ENCODE data around the gene SMOC2. TPM values are rescaled to one million over a fixed set of nuclear protein-coding genes. Genes with fewer than 3 reads are reported as not detected.
"Not testable (repeated sequence)": the region's sequence is repeated elsewhere in the genome, so short reads cannot be mapped to it uniquely, and the experiment has no call there.

The SMOC2 gene
- total RNA-seq, 1 experiment from 2014 or later = not detected

DNA sequence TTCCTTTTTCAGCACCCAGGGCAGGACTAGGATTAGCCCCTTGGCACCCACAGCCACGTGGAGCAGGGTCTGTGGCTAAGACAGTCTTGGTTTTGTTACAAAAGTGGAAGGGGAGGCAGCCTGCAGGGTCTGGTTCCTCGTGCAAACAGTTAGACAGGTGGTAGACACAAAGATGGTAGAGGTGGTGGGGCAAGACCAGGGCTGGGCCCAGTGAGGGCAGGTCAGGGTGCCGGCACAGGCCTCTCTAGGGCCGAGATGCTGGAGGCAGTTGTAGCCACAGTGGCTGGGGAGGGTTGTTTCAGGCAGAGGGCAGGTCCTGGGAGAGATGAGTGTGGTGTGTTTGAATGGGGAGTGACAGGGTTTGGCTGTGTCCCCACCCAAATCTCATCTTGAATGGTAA, 161.6 kb downstream of the SMOC2 start:
- peak in 1 of 2 experiments; percentile 31 for DNase-seq (ENCODE audit: low read depth in 1 of 2, low spot score in 2 of 2)
- no peaks in the 10 kb centered on the region for H3K4me1 ChIP-seq (replicated peaks)
- H3K27ac ChIP-seq = no peak overlapping the region
- no peaks in the 10 kb centered on the region for H3K27me3 ChIP-seq (replicated peaks)
- H3K4me3 ChIP-seq = no peak overlapping the region
- H3K9me3 ChIP-seq (replicated peaks) = peaks cover 5% of the 10 kb centered on the region
- no peaks in the 10 kb centered on the region for H3K36me3 ChIP-seq

- Histone ChIP-seq H3K27me3 (replicated peaks) (no peaks in the 10 kb centered on the region), H3K9me3 (replicated peaks) (peaks cover 4% of the 10 kb centered on the region), H3K27ac (no peak overlapping the region), H3K4me3 (no peak overlapping the region), H3K4me1 (replicated peaks) (no peaks in the 10 kb centered on the region), H3K36me3 (no peaks in the 10 kb centered on the region)
- DNase-seq (ENCODE audit: low read depth in 1 of 2, low spot score in 2 of 2) = peak in 1 of 2 experiments; percentile 9
These were observed 162.2 kb downstream of the SMOC2 start for GRCh38 chr6:168603234-168603633.

GRCh38 chr6:168605964-168606363, 165.0 kb downstream of the SMOC2 start:
- H3K27me3 ChIP-seq (replicated peaks) = no peaks in the 10 kb centered on the region
- H3K27ac ChIP-seq = no peak overlapping the region
- no peaks in the 10 kb centered on the region for H3K36me3 ChIP-seq
- DNase-seq (ENCODE audit: low read depth in 1 of 2, low spot score in 2 of 2) = no peak
- H3K4me3 ChIP-seq = no peak overlapping the region
- H3K4me1 ChIP-seq (replicated peaks) = no peaks in the 10 kb centered on the region
- peaks cover 11% of the 10 kb centered on the region; the same call in 1 of the 2 replicates for H3K9me3 ChIP-seq (replicated peaks)

- Histone ChIP-seq H3K9me3 (replicated peaks) (peaks cover 11% of the 10 kb centered on the region; the same call in 1 of the 2 replicates), H3K27me3 (replicated peaks) (no peaks in the 10 kb centered on the region), H3K4me1 (replicated peaks) (no peaks in the 10 kb centered on the region), H3K27ac (no peak overlapping the region), H3K36me3 (no peaks in the 10 kb centered on the region), H3K4me3 (no peak overlapping the region)
- peak in 1 of 2 experiments; percentile 36 for DNase-seq (ENCODE audit: low read depth in 1 of 2, low spot score in 2 of 2)
These were observed 165.7 kb downstream of the SMOC2 start for GRCh38 chr6:168606722-168607121.

DNA sequence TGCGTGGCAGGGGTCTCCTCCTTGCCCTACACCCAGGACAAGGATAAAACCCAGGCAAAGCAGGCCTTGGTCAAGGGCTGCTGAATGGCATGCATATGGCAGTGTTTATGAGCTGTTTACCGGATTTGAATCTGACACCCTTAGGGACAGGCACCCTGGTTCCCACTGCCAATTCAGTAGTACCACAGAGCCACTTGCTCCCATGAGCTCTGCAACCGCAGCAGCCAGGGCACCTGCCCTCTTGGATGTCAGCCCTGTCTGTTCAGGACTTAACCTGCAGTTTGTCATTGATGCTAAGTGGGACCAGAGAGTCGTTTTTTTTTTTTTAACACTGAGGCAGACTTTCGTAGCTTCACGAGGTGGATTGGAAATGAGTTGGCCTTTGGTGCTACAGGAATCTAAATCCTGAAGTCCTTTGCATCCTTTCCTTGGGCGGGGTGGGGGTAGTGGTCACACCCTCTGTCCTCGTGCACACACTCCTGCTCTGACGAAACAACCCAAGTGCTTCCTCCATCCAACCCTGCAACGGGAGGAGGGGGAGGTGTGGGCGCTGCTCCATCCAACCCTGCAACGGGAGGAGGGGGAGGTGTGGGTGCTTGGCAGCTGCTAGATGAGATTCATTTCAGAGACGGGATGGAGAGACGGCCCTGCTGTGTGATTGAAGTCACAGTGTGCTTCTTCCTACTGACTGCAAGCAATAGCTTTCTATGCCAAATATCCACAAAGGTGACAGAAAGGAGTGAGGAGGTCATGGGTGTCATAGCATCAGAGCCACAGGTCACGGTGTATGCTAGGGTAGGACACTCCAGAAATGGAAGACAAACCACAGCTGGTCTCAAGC, 166.5 kb downstream of the SMOC2 start:
- H3K9me3 ChIP-seq (replicated peaks) = peaks cover 11% of the 10 kb centered on the region; the same call in 1 of the 2 replicates
- H3K4me1 ChIP-seq (replicated peaks) = no peaks in the 10 kb centered on the region
- no peaks in the 10 kb centered on the region for H3K27me3 ChIP-seq (replicated peaks)
- no peak overlapping the region for H3K27ac ChIP-seq
- H3K4me3 ChIP-seq = no peak overlapping the region
- H3K36me3 ChIP-seq = no peaks in the 10 kb centered on the region
- peak in 1 of 2 experiments; percentile 33 for DNase-seq (ENCODE audit: low read depth in 1 of 2, low spot score in 2 of 2)

- Histone ChIP-seq H3K36me3 (no peaks in the 10 kb centered on the region), H3K9me3 (replicated peaks) (0 out of 2 replicates have a peak, but pooled peaks cover 12% of the 10 kb centered on the region), H3K4me1 (replicated peaks) (no peaks in the 10 kb centered on the region), H3K27ac (no peak overlapping the region), H3K27me3 (replicated peaks) (no peaks in the 10 kb centered on the region), H3K4me3 (no peak overlapping the region)
- peak in 1 of 2 experiments; percentile 32 for DNase-seq (ENCODE audit: low read depth in 1 of 2, low spot score in 2 of 2)
These were observed 167.1 kb downstream of the SMOC2 start for GRCh38 chr6:168608113-168608400.

GRCh38 chr6:168609026-168609685, 168.2 kb downstream of the SMOC2 start:
- no peaks in the 10 kb centered on the region for H3K27me3 ChIP-seq (replicated peaks)
- no peaks in the 10 kb centered on the region for H3K4me1 ChIP-seq (replicated peaks)
- H3K36me3 ChIP-seq = no peaks in the 10 kb centered on the region
- 0 out of 2 replicates have a peak, but pooled peaks cover 13% of the 10 kb centered on the region for H3K9me3 ChIP-seq (replicated peaks)
- H3K4me3 ChIP-seq = no peak overlapping the region
- H3K27ac ChIP-seq = no peak overlapping the region
- no peak for DNase-seq (ENCODE audit: low read depth in 1 of 2, low spot score in 2 of 2)

GRCh38 chr6:168609914-168610490, 169.0 kb downstream of the SMOC2 start:
- H3K4me1 ChIP-seq (replicated peaks) = no peaks in the 10 kb centered on the region
- no peaks in the 10 kb centered on the region for H3K27me3 ChIP-seq (replicated peaks)
- H3K9me3 ChIP-seq (replicated peaks) = 0 out of 2 replicates have a peak, but pooled peaks cover 13% of the 10 kb centered on the region
- no peak for DNase-seq (ENCODE audit: low read depth in 1 of 2, low spot score in 2 of 2)
- no peak overlapping the region for H3K4me3 ChIP-seq
- no peak overlapping the region for H3K27ac ChIP-seq
- no peaks in the 10 kb centered on the region for H3K36me3 ChIP-seq

DNA sequence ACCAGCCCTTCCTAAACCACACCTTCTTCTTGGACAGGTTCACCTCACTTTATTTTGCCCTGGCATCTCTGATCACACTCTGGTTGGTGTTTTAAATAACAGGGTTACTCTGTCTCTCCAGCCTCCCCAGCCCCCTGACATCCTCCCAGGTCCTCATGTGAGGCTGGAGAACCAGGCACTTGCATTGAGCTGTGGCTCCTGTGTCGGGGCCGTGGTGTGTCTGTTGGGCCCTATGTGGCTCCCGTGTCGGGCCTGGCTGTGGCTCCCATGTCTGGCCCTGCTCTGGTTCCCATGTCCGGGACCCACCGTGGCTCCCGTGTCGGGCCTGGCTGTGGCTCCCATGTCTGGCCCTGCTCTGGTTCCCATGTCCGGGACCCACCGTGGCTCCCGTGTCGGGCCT, 170.0 kb downstream of the SMOC2 start:
- not testable (repeated sequence) for H3K4me3 ChIP-seq; DNase-seq (ENCODE audit: low read depth in 1 of 2, low spot score in 2 of 2); H3K4me1 ChIP-seq (replicated peaks); H3K36me3 ChIP-seq; H3K27ac ChIP-seq; H3K27me3 ChIP-seq (replicated peaks)
- 0 out of 2 replicates have a peak, but pooled peaks cover 15% of the 10 kb centered on the region for H3K9me3 ChIP-seq (replicated peaks)

GRCh38 chr6:168611691-168612090, 170.7 kb downstream of the SMOC2 start:
- H3K27me3 ChIP-seq (replicated peaks) = no peaks in the 10 kb centered on the region
- H3K4me1 ChIP-seq (replicated peaks) = no peaks in the 10 kb centered on the region
- no peak for DNase-seq (ENCODE audit: low read depth in 1 of 2, low spot score in 2 of 2)
- H3K36me3 ChIP-seq = no peaks in the 10 kb centered on the region
- 0 out of 2 replicates have a peak, but pooled peaks cover 18% of the 10 kb centered on the region for H3K9me3 ChIP-seq (replicated peaks)
- no peak overlapping the region for H3K27ac ChIP-seq
- H3K4me3 ChIP-seq = no peak overlapping the region

- Histone ChIP-seq H3K9me3 (replicated peaks) (0 out of 2 replicates have a peak, but pooled peaks cover 18% of the 10 kb centered on the region), H3K4me1 (replicated peaks) (no peaks in the 10 kb centered on the region)
- DNase-seq (ENCODE audit: low read depth in 1 of 2, low spot score in 2 of 2) = no peak
These were observed 171.6 kb downstream of the SMOC2 start for GRCh38 chr6:168612586-168612985.

DNA sequence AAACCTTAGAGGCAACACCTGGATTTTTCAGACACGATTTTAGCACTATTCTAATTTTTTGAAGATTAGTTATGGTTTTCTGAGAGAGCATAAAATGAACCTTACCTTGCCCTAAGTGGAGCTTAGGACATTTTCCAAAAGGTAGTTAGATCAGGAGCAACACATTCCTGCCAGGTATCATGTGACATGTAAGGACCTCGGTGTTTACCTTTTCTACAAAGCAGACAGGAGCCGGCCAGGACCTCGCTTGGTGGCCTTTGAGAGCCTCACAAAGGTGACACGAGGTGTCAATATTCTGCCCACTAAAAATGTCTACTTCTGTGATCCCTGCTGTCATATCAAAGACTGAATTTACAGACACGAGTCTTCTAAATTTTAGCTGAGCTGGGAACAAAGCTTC, 174.9 kb downstream of the SMOC2 start:
- H3K4me1 ChIP-seq (replicated peaks) = no peaks in the 10 kb centered on the region
- no peak overlapping the region for H3K27ac ChIP-seq
- no peak overlapping the region for H3K4me3 ChIP-seq
- no peaks in the 10 kb centered on the region for H3K27me3 ChIP-seq (replicated peaks)
- DNase-seq (ENCODE audit: low read depth in 1 of 2, low spot score in 2 of 2) = no peak
- H3K9me3 ChIP-seq (replicated peaks) = 0 out of 2 replicates have a peak, but pooled peaks cover 8% of the 10 kb centered on the region
- no peaks in the 10 kb centered on the region for H3K36me3 ChIP-seq

More at GRCh38 chr6:168612586-168612985, 171.6 kb downstream of the SMOC2 start:
- H3K27ac ChIP-seq = no peak overlapping the region
- no peaks in the 10 kb centered on the region for H3K36me3 ChIP-seq
- no peaks in the 10 kb centered on the region for H3K27me3 ChIP-seq (replicated peaks)
- no peak overlapping the region for H3K4me3 ChIP-seq

- Histone ChIP-seq H3K36me3 (no peaks in the 10 kb centered on the region), H3K27me3 (replicated peaks) (no peaks in the 10 kb centered on the region), H3K9me3 (replicated peaks) (0 out of 2 replicates have a peak, but pooled peaks cover 10% of the 10 kb centered on the region), H3K4me3 (no peak overlapping the region), H3K27ac (no peak overlapping the region), H3K4me1 (replicated peaks) (no peaks in the 10 kb centered on the region)
- no peak for DNase-seq (ENCODE audit: low read depth in 1 of 2, low spot score in 2 of 2)
These were observed 176.1 kb downstream of the SMOC2 start for GRCh38 chr6:168616816-168617765.
